HepG2 (cell line): ENCODE results near the gene SYDE2. TPM values are rescaled to one million over a fixed set of nuclear protein-coding genes. Genes with fewer than 3 reads are reported as not detected.

ENCODE experiments used
- ATAC-seq: fragments of 200-7000 bp; cut with Tn5 transposase; 3 replicates; pipeline ENCODE4 v1.9.1; 2020; ENCODE audit warnings: mild to moderate bottlenecking, moderate library complexity
- BruUV-seq: library from RNA; stranded (reverse); fragments of 400-500 nt; replicated peaks from 2 replicates; lab custom pipeline; 2021; lab: Mats Ljungman, UMichigan
- CTCF ChIA-PET: fragments of 300-600 bp; formaldehyde crosslinking; extraction: SDS; loops from one replicate; lab custom pipeline; 2021; ENCODE audit warnings: low total read pairs, inconsistent platforms, low intra/inter-chr PET ratio; lab: Yijun Ruan, JAX
- POLR2A ChIA-PET: fragments of 350-600 bp; sonication (Branson Sonifier 250); formaldehyde crosslinking; loops from one replicate; lab custom pipeline; 2020; ENCODE audit warnings: antibody characterized with exemption, inconsistent platforms; lab: Yijun Ruan, JAX
- DNase-seq: peaks from one replicate; pipeline ENCODE4 v3.0.0-alpha.2; 2015; ENCODE audit warnings: low spot score
- FAIRE-seq: peaks from 3 replicates; lab custom pipeline; 2011; peaks lifted over from hg19 to GRCh38; lab: Jason Lieb, UNC
- H2AFZ ChIP-seq: one replicate; pipeline ENCODE4 v1.6.1; 2011; ENCODE audit warnings: low read length, inconsistent platforms
- H3K27ac ChIP-seq: fragments of 300-600 bp; 3 replicates; pipeline ENCODE4 v1.8.0; 2011; ENCODE audit warnings: mixed run types, mild to moderate bottlenecking, mixed read lengths, low read length, inconsistent platforms; ENCODE audit not compliant: insufficient read depth; ENCODE audit errors: extremely low read length
- H3K27me3 ChIP-seq, 2 experiments: fragments of 200-600 bp in 1 of 2; 2 replicates in 1 of 2; 3 replicates in 1 of 2; pipeline versions ENCODE4 v1.6.0 to v1.8.0; 2011; ENCODE audit warnings: low read length in 2 of 2, mild to moderate bottlenecking in 2 of 2, moderate library complexity in 2 of 2, inconsistent platforms in 1 of 2; ENCODE audit not compliant: insufficient read depth in 2 of 2, control insufficient read depth in 1 of 2
- H3K36me3 ChIP-seq, 2 experiments: fragments of 200-600 bp in 1 of 2; replicated peaks in 1 of 2; 2 replicates in 1 of 2; 3 replicates in 1 of 2; pipeline versions ENCODE4 v1.5.1 to v1.8.0; 2011; ENCODE audit warnings: low read length in 2 of 2, inconsistent platforms in 1 of 2; ENCODE audit not compliant: insufficient read depth in 2 of 2, control insufficient read depth in 1 of 2
- H3K4me1 ChIP-seq: 2 replicates; pipeline ENCODE4 v1.5.1; 2012; ENCODE audit warnings: low read length, inconsistent platforms; ENCODE audit not compliant: insufficient read depth
- H3K4me2 ChIP-seq: 2 replicates; pipeline ENCODE4 v1.6.0; 2011; ENCODE audit warnings: low read depth, low read length, inconsistent platforms
- H3K4me3 ChIP-seq, 3 experiments: fragments of 200-600 bp in 1 of 3; sonication (generic), shearing (Covaris generic) in 1 of 3; replicated peaks in 1 of 3; 2 replicates each; pipeline ENCODE4 v1.5.1; 2011 to 2016; ENCODE audit warnings: low read length in 3 of 3, inconsistent platforms in 2 of 3, low read depth in 2 of 3, mild to moderate bottlenecking in 2 of 3, control low read depth in 1 of 3, mixed read lengths in 1 of 3; ENCODE audit not compliant: insufficient read depth in 1 of 3
- H3K79me2 ChIP-seq: one replicate; pipeline ENCODE4 v1.6.1; 2011; ENCODE audit warnings: low read length, inconsistent platforms; ENCODE audit not compliant: insufficient read depth
- H3K9ac ChIP-seq: 2 replicates; pipeline ENCODE4 v1.6.0; 2011; ENCODE audit warnings: mild to moderate bottlenecking, low read depth, low read length, inconsistent platforms; ENCODE audit not compliant: insufficient read depth
- H3K9me3 ChIP-seq: 2 replicates; pipeline ENCODE4 v1.5.1; 2012; ENCODE audit warnings: mild to moderate bottlenecking, low read length
- H4K20me1 ChIP-seq: 2 replicates; pipeline ENCODE4 v1.6.0; 2011; ENCODE audit warnings: inconsistent platforms, mild to moderate bottlenecking, low read length, moderate library complexity; ENCODE audit not compliant: insufficient read depth
- ATM ChIP-seq: fragments of 450-650 bp; IDR thresholded peaks from 2 replicates; pipeline ENCODE4 v1.7.1; 2017; ENCODE audit warnings: mild to moderate bottlenecking, borderline replicate concordance
- CBX2 ChIP-seq, 2 experiments: fragments of 200-600 bp in 1 of 2; sonication (generic); formaldehyde crosslinking in 1 of 2; IDR thresholded peaks; 2 replicates each; pipeline versions ENCODE4 v1.7.0 to v1.8.1; 2018 to 2022; ENCODE audit warnings: low read depth in 2 of 2, low read length in 1 of 2, mild to moderate bottlenecking in 1 of 2, missing genetic modification reagents in 1 of 2
- HNRNPH1 ChIP-seq: fragments of 200-400 bp; formaldehyde crosslinking; optimal IDR thresholded peaks from 2 replicates; pipeline ENCODE3; 2017; ENCODE audit warnings: mild to moderate bottlenecking, low read depth, low read length
- MATR3 ChIP-seq: sonication (generic); formaldehyde crosslinking; IDR thresholded peaks from 2 replicates; pipeline ENCODE4 v1.4.0; 2020; ENCODE audit warnings: missing genetic modification reagents
- MED1 ChIP-seq: sonication (generic); formaldehyde crosslinking; IDR thresholded peaks from 2 replicates; pipeline ENCODE4 v1.4.0; 2020; ENCODE audit warnings: missing genetic modification reagents
- RELA ChIP-seq: sonication (generic); formaldehyde crosslinking; IDR thresholded peaks from 2 replicates; pipeline ENCODE4 v1.4.0; 2020; ENCODE audit warnings: missing genetic modification reagents
- RFX3 ChIP-seq: IDR thresholded peaks from 2 replicates; pipeline ENCODE4 v1.6.1; 2016; ENCODE audit warnings: missing biosample characterization, missing genetic modification reagents
- SMYD3 ChIP-seq: sonication (generic); formaldehyde crosslinking; IDR thresholded peaks from 2 replicates; pipeline ENCODE4 v1.8.1; 2023; ENCODE audit warnings: mild to moderate bottlenecking, missing genetic modification reagents
- SRSF4 ChIP-seq: fragments of 200-400 bp; formaldehyde crosslinking; IDR thresholded peaks from one replicate; pipeline ENCODE4 v1.6.1; 2018; ENCODE audit warnings: mild to moderate bottlenecking, low read depth, low read length, moderate library complexity; ENCODE audit not compliant: poor library complexity, severe bottlenecking
- TAF15 ChIP-seq: fragments of 200-400 bp; formaldehyde crosslinking; IDR thresholded peaks from one replicate; pipeline ENCODE4 v1.6.1; 2018; ENCODE audit warnings: mild to moderate bottlenecking, low read depth, low read length; ENCODE audit not compliant: poor library complexity, severe bottlenecking
- ZBTB7B ChIP-seq: sonication (generic); formaldehyde crosslinking; IDR thresholded peaks from 2 replicates; pipeline ENCODE4 v1.4.0; 2020; ENCODE audit warnings: missing genetic modification reagents
- ZNF660 ChIP-seq: sonication (generic); formaldehyde crosslinking; IDR thresholded peaks from 2 replicates; pipeline ENCODE4 v1.5.1; 2020; ENCODE audit warnings: mild to moderate bottlenecking, low read depth, missing genetic modification reagents, borderline replicate concordance
- ZNF780A ChIP-seq: sonication (generic); formaldehyde crosslinking; IDR thresholded peaks from 2 replicates; pipeline ENCODE4 v1.8.0; 2022; ENCODE audit warnings: mild to moderate bottlenecking, missing genetic modification reagents, moderate library complexity
- WGBS: methylation state at CpG from one replicate; pipeline ENCODE4 v1.1.6; 2017; ENCODE audit warnings: low lambda C conversion rate; 5-methylcytosine and 5-hydroxymethylcytosine counted together
- in situ Hi-C: cut with HindIII; loops from 2 replicates; pipeline ENCODE4 v1.10.0; 2017; ENCODE audit warnings: low pct_unique_long_range_greater_than_20kb; ENCODE audit not compliant: extremely low pct_ligation_motif_present
- intact Hi-C: fragments of 100-400 bp; cut with micrococcal nuclease; formaldehyde crosslinking; loops from one replicate; pipeline ENCODE4 v1.10.0; 2022; ENCODE audit not compliant: unreplicated experiment
- polyA plus RNA-seq, 8 experiments: library from polyadenylated mRNA; depleted of rRNA in 3 of 8; stranded (reverse) in 7 of 8; unstranded in 1 of 8; fragments of >200 nt; fragmentation: Illumina TruSeq in 4 of 8; extraction: Trizol in 4 of 8; gene quantifications; 2 replicates each; pipeline versions ENCODE4 v1.2.1 to v1.2.3, GENCODE V29; 2011 to 2016; ENCODE audit warnings: low read depth in 4 of 8, missing spikeins in 1 of 8, mixed read lengths in 1 of 8; ENCODE audit not compliant: insufficient read depth in 1 of 8
- total RNA-seq, 5 experiments: library from RNA; depleted of rRNA; stranded (reverse); fragments of >200 nt; fragmentation: Illumina TruSeq; extraction: Trizol; gene quantifications; 2 replicates each; pipeline ENCODE4 v1.2.3, GENCODE V29; 2016; ENCODE audit warnings: low read depth in 1 of 5
- TF ChIP-seq, protein P1 (sequence below): sonication (generic); formaldehyde crosslinking; IDR thresholded peaks from 2 replicates; pipeline ENCODE4 v1.4.0; 2020; ENCODE audit warnings: mild to moderate bottlenecking, missing genetic modification reagents
- TF ChIP-seq, protein P2 (sequence below): sonication (generic); formaldehyde crosslinking; IDR thresholded peaks from 2 replicates; pipeline ENCODE4 v1.5.0; 2020; ENCODE audit warnings: missing genetic modification reagents
- TF ChIP-seq, protein P3 (sequence below), 2 experiments: IDR thresholded peaks; 2 replicates each; pipeline ENCODE4 v1.6.1; 2011 to 2012; ENCODE audit warnings: low read length in 2 of 2, borderline replicate concordance in 1 of 2, low read depth in 1 of 2, mild to moderate bottlenecking in 1 of 2, moderate library complexity in 1 of 2

Gene SYDE2
- total and polyA plus RNA-seq, 2 of the 13 experiments (the other 11 are each of a cell fraction or from before 2014, with no cell fraction given): 1.8 to 5.3 TPM

DNA sequence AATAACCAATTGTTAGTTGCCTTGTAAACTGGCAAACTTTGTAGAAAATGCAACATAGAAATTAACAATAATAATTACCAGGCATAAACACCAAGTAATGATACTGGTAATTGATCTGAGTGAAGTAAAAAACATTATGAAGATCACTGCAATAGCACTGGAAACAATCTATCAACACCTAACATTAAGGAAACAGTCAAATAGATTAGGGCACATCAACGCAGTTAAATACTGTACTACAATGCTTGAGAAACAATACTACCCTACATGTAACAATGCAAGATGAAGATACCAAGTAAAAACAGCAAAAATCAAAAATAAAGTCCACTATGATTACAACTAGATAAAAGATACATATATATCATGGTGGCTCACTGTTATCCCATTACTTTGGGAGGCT is 16.6 kb downstream of the SYDE2 start:
- FAIRE-seq (no peak), ATAC-seq (no peak)
- WGBS: 100% methylated on average over 1 of the region's 1 CpG
- no peak for TF ChIP-seq MATR3 (CRISPR knock-in tag)
- no peak for TF ChIP-seq ZNF780A (CRISPR knock-in tag)
- TF ChIP-seq TAF15: no peak
- TF ChIP-seq RELA (CRISPR knock-in tag): no peak
- TF ChIP-seq, protein P1, sequence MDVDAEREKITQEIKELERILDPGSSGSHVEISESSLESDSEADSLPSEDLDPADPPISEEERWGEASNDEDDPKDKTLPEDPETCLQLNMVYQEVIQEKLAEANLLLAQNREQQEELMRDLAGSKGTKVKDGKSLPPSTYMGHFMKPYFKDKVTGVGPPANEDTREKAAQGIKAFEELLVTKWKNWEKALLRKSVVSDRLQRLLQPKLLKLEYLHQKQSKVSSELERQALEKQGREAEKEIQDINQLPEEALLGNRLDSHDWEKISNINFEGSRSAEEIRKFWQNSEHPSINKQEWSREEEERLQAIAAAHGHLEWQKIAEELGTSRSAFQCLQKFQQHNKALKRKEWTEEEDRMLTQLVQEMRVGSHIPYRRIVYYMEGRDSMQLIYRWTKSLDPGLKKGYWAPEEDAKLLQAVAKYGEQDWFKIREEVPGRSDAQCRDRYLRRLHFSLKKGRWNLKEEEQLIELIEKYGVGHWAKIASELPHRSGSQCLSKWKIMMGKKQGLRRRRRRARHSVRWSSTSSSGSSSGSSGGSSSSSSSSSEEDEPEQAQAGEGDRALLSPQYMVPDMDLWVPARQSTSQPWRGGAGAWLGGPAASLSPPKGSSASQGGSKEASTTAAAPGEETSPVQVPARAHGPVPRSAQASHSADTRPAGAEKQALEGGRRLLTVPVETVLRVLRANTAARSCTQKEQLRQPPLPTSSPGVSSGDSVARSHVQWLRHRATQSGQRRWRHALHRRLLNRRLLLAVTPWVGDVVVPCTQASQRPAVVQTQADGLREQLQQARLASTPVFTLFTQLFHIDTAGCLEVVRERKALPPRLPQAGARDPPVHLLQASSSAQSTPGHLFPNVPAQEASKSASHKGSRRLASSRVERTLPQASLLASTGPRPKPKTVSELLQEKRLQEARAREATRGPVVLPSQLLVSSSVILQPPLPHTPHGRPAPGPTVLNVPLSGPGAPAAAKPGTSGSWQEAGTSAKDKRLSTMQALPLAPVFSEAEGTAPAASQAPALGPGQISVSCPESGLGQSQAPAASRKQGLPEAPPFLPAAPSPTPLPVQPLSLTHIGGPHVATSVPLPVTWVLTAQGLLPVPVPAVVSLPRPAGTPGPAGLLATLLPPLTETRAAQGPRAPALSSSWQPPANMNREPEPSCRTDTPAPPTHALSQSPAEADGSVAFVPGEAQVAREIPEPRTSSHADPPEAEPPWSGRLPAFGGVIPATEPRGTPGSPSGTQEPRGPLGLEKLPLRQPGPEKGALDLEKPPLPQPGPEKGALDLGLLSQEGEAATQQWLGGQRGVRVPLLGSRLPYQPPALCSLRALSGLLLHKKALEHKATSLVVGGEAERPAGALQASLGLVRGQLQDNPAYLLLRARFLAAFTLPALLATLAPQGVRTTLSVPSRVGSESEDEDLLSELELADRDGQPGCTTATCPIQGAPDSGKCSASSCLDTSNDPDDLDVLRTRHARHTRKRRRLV: no peak
- TF ChIP-seq, protein P2, sequence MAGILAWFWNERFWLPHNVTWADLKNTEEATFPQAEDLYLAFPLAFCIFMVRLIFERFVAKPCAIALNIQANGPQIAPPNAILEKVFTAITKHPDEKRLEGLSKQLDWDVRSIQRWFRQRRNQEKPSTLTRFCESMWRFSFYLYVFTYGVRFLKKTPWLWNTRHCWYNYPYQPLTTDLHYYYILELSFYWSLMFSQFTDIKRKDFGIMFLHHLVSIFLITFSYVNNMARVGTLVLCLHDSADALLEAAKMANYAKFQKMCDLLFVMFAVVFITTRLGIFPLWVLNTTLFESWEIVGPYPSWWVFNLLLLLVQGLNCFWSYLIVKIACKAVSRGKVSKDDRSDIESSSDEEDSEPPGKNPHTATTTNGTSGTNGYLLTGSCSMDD (CRISPR knock-in tag): no peak
- no peak for TF ChIP-seq RFX3
- TF ChIP-seq, protein P3, sequence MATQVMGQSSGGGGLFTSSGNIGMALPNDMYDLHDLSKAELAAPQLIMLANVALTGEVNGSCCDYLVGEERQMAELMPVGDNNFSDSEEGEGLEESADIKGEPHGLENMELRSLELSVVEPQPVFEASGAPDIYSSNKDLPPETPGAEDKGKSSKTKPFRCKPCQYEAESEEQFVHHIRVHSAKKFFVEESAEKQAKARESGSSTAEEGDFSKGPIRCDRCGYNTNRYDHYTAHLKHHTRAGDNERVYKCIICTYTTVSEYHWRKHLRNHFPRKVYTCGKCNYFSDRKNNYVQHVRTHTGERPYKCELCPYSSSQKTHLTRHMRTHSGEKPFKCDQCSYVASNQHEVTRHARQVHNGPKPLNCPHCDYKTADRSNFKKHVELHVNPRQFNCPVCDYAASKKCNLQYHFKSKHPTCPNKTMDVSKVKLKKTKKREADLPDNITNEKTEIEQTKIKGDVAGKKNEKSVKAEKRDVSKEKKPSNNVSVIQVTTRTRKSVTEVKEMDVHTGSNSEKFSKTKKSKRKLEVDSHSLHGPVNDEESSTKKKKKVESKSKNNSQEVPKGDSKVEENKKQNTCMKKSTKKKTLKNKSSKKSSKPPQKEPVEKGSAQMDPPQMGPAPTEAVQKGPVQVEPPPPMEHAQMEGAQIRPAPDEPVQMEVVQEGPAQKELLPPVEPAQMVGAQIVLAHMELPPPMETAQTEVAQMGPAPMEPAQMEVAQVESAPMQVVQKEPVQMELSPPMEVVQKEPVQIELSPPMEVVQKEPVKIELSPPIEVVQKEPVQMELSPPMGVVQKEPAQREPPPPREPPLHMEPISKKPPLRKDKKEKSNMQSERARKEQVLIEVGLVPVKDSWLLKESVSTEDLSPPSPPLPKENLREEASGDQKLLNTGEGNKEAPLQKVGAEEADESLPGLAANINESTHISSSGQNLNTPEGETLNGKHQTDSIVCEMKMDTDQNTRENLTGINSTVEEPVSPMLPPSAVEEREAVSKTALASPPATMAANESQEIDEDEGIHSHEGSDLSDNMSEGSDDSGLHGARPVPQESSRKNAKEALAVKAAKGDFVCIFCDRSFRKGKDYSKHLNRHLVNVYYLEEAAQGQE (IDR thresholded peaks at IDR 0.05; ENCODE audit: borderline replicate concordance in 1 of 2, low read depth in 1 of 2, low read length in 2 of 2): no peak
- no peak for TF ChIP-seq ZBTB7B (CRISPR knock-in tag)
- TF ChIP-seq SRSF4: no peak
- TF ChIP-seq CBX2 (IDR thresholded peaks at IDR 0.05; ENCODE audit: low read depth, low read length): no peak
- no peak for TF ChIP-seq CBX2 (CRISPR knock-in tag; IDR thresholded peaks at IDR 0.05; ENCODE audit: low read depth)
- no peak for TF ChIP-seq SMYD3 (CRISPR knock-in tag)
- TF ChIP-seq MED1 (CRISPR knock-in tag): no peak
- TF ChIP-seq HNRNPH1: no peak
- TF ChIP-seq ZNF660 (CRISPR knock-in tag): no peak
- no peak for TF ChIP-seq ATM

More for the DNA sequence above, 16.6 kb downstream of the SYDE2 start:
- Histone ChIP-seq H3K27me3 (no peaks in the 10 kb centered on the region), H2AFZ (no peak overlapping the region), H3K4me1 (no peaks in the 10 kb centered on the region), H4K20me1 (no peaks in the 10 kb centered on the region), H3K27ac (no peak overlapping the region), H3K79me2 (peaks cover 2% of the 10 kb centered on the region), H3K4me3 (no peak overlapping the region), H3K4me2 (no peak overlapping the region), H3K9me3 (no peaks in the 10 kb centered on the region), H3K36me3 (peaks cover 4 to 16% of the 10 kb centered on the region in 2 experiments; a peak in 3 of 5 replicates), H3K9ac (no peak overlapping the region)
- intact Hi-C loops (no loop called here), in situ Hi-C loops (no loop called here)
- BruUV-seq: no TSS peak
- ChIA-PET POLR2A (no interaction called here), CTCF (no interaction called here)
- DNase-seq: no peak
